ENCODE results near the gene GNAZ. TPM values are rescaled to one million over a fixed set of nuclear protein-coding genes. Genes with fewer than 3 reads are reported as not detected.

Gene GNAZ
- total and polyA plus RNA-seq, 12 donors, result 1.3 to 4.2 (median 2.3) TPM

GRCh38 chr22:23109079-23109347 is 38.7 kb downstream of the GNAZ start:
- DNase-seq (no peak), ATAC-seq (no peak)
- Histone ChIP-seq H3K36me3 (no peaks in the 10 kb centered on the region), H3K27me3 (no peaks in the 10 kb centered on the region), H3K4me3 (no peak overlapping the region), H3K4me1 (peaks cover 0 to 39% (median 23%) of the 10 kb centered on the region in 9 donors), H3K9me3 (no peaks in the 10 kb centered on the region), H3K27ac (no peak overlapping the region)
- WGBS, 2 donors, result 94 to 100% methylated on average over 6 of the region's 6 CpGs
- TF ChIP-seq, protein P1, sequence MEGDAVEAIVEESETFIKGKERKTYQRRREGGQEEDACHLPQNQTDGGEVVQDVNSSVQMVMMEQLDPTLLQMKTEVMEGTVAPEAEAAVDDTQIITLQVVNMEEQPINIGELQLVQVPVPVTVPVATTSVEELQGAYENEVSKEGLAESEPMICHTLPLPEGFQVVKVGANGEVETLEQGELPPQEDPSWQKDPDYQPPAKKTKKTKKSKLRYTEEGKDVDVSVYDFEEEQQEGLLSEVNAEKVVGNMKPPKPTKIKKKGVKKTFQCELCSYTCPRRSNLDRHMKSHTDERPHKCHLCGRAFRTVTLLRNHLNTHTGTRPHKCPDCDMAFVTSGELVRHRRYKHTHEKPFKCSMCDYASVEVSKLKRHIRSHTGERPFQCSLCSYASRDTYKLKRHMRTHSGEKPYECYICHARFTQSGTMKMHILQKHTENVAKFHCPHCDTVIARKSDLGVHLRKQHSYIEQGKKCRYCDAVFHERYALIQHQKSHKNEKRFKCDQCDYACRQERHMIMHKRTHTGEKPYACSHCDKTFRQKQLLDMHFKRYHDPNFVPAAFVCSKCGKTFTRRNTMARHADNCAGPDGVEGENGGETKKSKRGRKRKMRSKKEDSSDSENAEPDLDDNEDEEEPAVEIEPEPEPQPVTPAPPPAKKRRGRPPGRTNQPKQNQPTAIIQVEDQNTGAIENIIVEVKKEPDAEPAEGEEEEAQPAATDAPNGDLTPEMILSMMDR (IDR thresholded peaks at IDR 0.05), result no peak
- intact Hi-C loops (cut with DNase I), result loop anchor here in 1 of 10 donors (5.0 kb wide), 1 partner anchor 42 kb away; no protein-coding TSS in a partner anchor

DNA sequence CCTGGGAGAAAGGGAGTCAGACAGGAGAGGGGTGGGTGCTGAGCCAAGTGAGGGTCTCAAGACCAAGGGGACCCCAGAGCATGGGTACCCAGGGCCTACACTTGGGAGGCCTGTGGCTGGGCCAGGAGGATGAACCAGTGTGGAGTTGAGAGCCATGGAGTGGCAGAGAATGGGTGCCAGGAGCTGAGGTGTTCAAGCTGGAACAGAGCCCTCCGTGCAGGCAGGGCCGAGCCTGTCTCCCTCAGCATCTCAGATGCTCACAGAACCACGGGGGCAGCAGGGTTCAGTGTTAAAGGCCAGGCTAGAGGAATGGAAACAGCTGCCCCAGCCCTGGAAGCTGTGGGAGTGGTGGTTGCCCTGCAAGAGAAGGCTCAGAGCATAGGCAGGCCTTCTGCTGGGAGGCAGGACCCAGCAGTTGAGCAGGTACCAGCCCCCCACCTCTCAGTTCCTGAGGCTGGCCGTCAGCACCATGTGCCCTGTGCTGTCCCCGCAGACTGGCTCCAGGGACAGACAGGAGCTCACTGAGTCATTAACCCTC is 39.2 kb downstream of the GNAZ start:
- WGBS, 2 donors, result 89 to 90% methylated on average over 5 of the region's 5 CpGs
- Histone ChIP-seq H3K4me1 (peaks cover 0 to 41% (median 23%) of the 10 kb centered on the region in 9 donors), H3K4me3 (no peak overlapping the region), H3K36me3 (no peaks in the 10 kb centered on the region), H3K27me3 (no peaks in the 10 kb centered on the region), H3K9me3 (no peaks in the 10 kb centered on the region), H3K27ac (no peak overlapping the region)
- intact Hi-C loops (cut with DNase I), result loop anchor here in 1 of 10 donors (5.0 kb wide), 1 partner anchor 42 kb away; no protein-coding TSS in a partner anchor
- DNase-seq (no peak), ATAC-seq (no peak)
- TF ChIP-seq, protein P1 (IDR thresholded peaks at IDR 0.05), result no peak

DNA sequence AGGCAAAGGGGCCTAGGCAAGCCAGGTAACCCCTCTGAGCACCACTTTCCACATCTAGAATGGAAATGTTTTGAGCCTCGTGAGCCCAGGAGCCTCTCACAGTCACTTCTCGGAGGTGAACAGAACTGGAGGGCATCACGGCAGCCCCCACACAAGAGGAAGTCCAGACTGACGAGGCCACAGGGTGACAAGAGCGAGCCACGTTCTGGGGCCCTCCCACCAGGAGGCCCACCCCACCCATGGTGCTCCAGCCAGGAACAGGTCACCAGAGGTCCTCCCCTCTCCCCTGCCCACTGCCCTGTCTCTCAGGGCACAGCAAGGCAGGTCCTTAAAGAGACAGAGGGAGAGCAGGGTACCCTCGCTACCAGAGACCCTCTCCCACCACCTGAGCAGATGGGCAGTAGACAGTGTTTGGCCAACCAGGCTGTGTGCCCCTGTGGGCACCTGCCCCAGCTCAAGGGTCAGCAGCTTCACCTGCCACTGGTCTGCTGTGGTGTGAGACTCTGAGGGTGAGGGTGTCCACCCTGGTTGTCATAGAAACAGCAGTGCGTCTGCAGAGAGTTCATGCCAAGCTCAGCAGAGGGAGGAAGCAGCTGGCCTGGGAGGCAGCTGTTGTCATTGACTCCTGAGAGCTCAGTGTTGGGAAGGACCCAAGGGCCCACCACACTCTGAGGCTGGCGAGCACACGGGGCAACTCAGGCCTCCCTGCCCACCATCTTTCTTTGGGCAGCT is 40.0 kb downstream of the GNAZ start:
- H3K36me3 ChIP-seq, result no peaks in the 10 kb centered on the region
- ATAC-seq, result no peak
- H3K27me3 ChIP-seq, result no peaks in the 10 kb centered on the region
- H3K4me1 ChIP-seq, result peaks cover 0 to 41% (median 23%) of the 10 kb centered on the region in 9 donors
- no peaks in the 10 kb centered on the region for H3K9me3 ChIP-seq
- H3K4me3 ChIP-seq, result no peak overlapping the region
- intact Hi-C loops (cut with DNase I), result loop anchor here in 2 of 10 donors (5.0 to 10.0 kb wide), 2 partner anchors 76 to 133 kb away; no protein-coding TSS in a partner anchor
- TF ChIP-seq, protein P1 (IDR thresholded peaks at IDR 0.05), result no peak
- no peak for DNase-seq
- 77 to 86% methylated on average over 10 of the region's 10 CpGs for WGBS, 2 donors
- no peak overlapping the region for H3K27ac ChIP-seq

DNA sequence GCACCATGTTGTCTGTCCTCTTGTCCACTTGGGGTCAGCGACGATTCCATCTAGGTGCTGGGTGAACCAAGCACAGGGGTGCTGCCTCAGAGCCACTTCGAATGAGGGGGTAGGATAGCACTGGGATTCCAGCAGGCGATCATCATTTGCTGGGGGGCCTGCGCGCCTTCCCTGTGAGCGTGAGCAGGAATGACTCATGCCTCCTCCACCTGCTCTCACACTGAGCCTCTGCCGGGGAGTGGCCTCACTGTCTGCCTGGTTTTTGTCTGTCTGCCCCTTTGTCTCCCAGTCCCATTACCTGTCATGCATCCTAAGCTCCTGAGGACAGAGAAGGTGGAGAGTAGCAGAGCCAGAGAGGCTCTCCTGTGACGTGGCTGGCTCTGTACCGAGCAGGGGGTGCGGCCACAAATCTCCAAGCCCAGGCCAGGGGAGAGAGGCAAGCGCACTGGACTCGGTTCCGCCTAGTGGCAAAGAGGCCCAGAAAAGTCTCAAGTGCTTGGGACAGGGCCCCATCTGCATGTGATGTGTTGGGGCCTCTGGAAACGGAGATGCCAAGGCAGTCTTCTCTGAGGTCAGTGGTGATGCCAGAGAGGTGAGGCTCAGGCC is 40.7 kb downstream of the GNAZ start:
- H3K4me1 ChIP-seq, result peaks cover 0 to 41% (median 23%) of the 10 kb centered on the region in 9 donors
- 88 to 93% methylated on average over 15 of the region's 15 CpGs for WGBS, 2 donors
- intact Hi-C loops (cut with DNase I), result loop anchor here in 2 of 10 donors (5.0 to 10.0 kb wide), 2 partner anchors 76 to 134 kb away; no protein-coding TSS in a partner anchor
- DNase-seq (no peak), ATAC-seq (no peak)
- peaks cover 0 to 5% (median 0%) of the 10 kb centered on the region in 7 donors for H3K27me3 ChIP-seq
- TF ChIP-seq, protein P1 (IDR thresholded peaks at IDR 0.05), result no peak
- no peak overlapping the region for H3K27ac ChIP-seq
- H3K9me3 ChIP-seq, result no peaks in the 10 kb centered on the region
- H3K4me3 ChIP-seq, result no peak overlapping the region
- H3K36me3 ChIP-seq, result no peaks in the 10 kb centered on the region
